WTC11 (cell line): ENCODE results near the gene CMKLR1.

Experiments
- CTCF ChIP-seq: fragments of 200-600 bp; IDR thresholded peaks from 2 replicates; pipeline ENCODE4 v1.8.0; 2022; ENCODE audit warnings: antibody characterized with exemption
- ESRRA ChIP-seq: sonication (generic); formaldehyde crosslinking; IDR thresholded peaks from 2 replicates; pipeline ENCODE4 v1.8.1; 2022; ENCODE audit warnings: mild to moderate bottlenecking, missing genetic modification reagents, borderline replicate concordance
- PREB ChIP-seq: sonication (generic); formaldehyde crosslinking; IDR thresholded peaks from 2 replicates; pipeline ENCODE4 v1.8.1; 2022; ENCODE audit warnings: mild to moderate bottlenecking, missing genetic modification reagents, moderate library complexity, borderline replicate concordance
- RELA ChIP-seq: sonication (generic); formaldehyde crosslinking; IDR thresholded peaks from 2 replicates; pipeline ENCODE4 v1.8.1; 2022; ENCODE audit warnings: missing genetic modification reagents, mild to moderate bottlenecking, borderline replicate concordance
- STAT6 ChIP-seq: sonication (generic); formaldehyde crosslinking; conservative IDR thresholded peaks from 2 replicates; pipeline ENCODE4 v1.8.1; 2023; ENCODE audit warnings: mild to moderate bottlenecking, low read depth, missing genetic modification reagents, moderate library complexity

GRCh38 chr12:108379823-108380222 lies 40.7 kb upstream of the CMKLR1 start:
- no peak for TF ChIP-seq CTCF
- no peak for TF ChIP-seq RELA (CRISPR knock-in tag)
- no peak for TF ChIP-seq PREB (CRISPR knock-in tag)
- no peak for TF ChIP-seq ESRRA (CRISPR knock-in tag)
- TF ChIP-seq STAT6 (CRISPR knock-in tag), result no peak
